GM23248 (cell line): ENCODE measurements around the gene POU3F1.

Experiments used
- EZH2 ChIP-seq: fragments of 200-600 bp; sonication (generic); IDR thresholded peaks from 2 replicates; pipeline ENCODE4 v1.6.1; 2018; ENCODE audit warnings: antibody characterized with exemption, mild to moderate bottlenecking; ENCODE audit not compliant: insufficient read depth, poor library complexity, severe bottlenecking
- EZH2phosphoT487 ChIP-seq: fragments of 200-600 bp; sonication (generic); IDR thresholded peaks from 2 replicates; pipeline ENCODE4 v1.6.1; 2018; ENCODE audit warnings: antibody characterized with exemption, moderate library complexity, mild to moderate bottlenecking, low read depth; ENCODE audit not compliant: insufficient read depth

DNA sequence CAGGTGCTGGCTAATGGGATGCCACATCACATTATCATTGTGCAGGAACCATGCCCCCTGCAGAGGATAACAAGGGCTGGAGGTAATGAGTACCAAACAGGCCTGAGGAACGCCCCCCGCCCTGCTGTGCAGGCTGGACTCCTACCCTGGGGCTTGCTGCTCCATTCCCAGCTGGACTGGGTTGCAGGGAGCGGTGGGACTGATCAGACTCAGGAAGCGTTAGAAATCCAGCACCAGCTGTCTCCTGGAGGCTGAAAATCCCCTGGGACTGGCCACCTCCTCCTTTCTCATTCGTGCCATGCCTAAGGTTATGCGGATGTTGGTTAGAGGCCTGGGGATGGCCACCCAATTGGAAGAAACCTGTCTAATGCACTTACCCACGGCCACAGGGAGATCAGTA lies 36.9 kb upstream of the POU3F1 start:
- no peak for TF ChIP-seq EZH2phosphoT487
- TF ChIP-seq EZH2 = no peak
